ENCODE results near the gene CRADD. TPM values are rescaled to one million over a fixed set of nuclear protein-coding genes. Genes with fewer than 3 reads are reported as not detected.

CRADD gene
- total RNA-seq, 3 donors from 2014 or later, result 24.0 to 49.8 (median 44.2) TPM

DNA sequence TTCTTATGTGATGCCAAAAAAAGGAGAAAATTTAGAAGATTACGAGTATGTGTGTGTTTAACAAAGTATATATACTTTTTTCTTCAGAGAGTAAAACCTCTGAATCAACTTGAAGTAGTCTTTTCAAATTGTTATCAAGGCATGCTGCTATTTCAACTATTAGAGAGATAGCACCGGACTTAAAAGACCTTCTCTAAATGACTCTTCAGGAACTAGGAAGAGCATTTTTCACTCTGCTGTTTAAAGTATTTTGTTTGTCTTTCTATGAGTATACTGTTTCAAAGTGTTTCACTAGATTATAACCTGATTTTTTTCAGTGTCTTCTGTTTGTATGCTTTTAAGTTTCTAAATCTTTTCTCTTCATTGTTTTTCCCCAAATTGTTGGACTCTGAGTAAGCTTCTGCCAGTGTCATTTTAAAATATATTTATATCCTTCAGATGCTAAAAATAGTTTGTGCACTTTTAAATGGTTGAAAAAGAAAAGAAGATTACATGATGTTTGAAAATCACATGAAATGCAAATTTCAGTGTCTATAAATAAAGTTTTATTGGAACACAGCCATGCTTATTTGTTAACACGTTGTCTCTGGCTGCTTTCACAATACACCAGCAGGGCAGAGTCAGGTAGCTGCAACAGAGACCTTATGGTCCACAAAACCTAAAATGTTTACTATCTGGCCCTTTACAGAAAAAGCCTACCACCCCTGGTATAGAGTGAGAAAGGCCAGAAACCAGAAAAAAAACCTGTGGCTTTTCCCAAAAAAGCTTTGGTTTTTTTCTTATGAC lies 21.3 kb downstream of the CRADD start:
- Histone ChIP-seq H3K36me3 (no peaks in the 10 kb centered on the region), H3K4me1 (no peaks in the 10 kb centered on the region), H3K4me3 (no peak overlapping the region), H3K27ac (no peak overlapping the region), H3K9me3 (no peaks in the 10 kb centered on the region), H3K27me3 (no peaks in the 10 kb centered on the region)
- TF ChIP-seq POLR2AphosphoS5 (IDR thresholded peaks at IDR 0.05) (no peak), POLR2A (IDR thresholded peaks at IDR 0.05) (no peak)
- TF ChIP-seq, protein P1, sequence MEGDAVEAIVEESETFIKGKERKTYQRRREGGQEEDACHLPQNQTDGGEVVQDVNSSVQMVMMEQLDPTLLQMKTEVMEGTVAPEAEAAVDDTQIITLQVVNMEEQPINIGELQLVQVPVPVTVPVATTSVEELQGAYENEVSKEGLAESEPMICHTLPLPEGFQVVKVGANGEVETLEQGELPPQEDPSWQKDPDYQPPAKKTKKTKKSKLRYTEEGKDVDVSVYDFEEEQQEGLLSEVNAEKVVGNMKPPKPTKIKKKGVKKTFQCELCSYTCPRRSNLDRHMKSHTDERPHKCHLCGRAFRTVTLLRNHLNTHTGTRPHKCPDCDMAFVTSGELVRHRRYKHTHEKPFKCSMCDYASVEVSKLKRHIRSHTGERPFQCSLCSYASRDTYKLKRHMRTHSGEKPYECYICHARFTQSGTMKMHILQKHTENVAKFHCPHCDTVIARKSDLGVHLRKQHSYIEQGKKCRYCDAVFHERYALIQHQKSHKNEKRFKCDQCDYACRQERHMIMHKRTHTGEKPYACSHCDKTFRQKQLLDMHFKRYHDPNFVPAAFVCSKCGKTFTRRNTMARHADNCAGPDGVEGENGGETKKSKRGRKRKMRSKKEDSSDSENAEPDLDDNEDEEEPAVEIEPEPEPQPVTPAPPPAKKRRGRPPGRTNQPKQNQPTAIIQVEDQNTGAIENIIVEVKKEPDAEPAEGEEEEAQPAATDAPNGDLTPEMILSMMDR (IDR thresholded peaks at IDR 0.05), result no peak
- DNase-seq (ENCODE audit: low spot score in 2 of 2), result no peak
- intact Hi-C loops (cut with DNase I; ENCODE audit: low total_unique reads), result no loop called here

DNA sequence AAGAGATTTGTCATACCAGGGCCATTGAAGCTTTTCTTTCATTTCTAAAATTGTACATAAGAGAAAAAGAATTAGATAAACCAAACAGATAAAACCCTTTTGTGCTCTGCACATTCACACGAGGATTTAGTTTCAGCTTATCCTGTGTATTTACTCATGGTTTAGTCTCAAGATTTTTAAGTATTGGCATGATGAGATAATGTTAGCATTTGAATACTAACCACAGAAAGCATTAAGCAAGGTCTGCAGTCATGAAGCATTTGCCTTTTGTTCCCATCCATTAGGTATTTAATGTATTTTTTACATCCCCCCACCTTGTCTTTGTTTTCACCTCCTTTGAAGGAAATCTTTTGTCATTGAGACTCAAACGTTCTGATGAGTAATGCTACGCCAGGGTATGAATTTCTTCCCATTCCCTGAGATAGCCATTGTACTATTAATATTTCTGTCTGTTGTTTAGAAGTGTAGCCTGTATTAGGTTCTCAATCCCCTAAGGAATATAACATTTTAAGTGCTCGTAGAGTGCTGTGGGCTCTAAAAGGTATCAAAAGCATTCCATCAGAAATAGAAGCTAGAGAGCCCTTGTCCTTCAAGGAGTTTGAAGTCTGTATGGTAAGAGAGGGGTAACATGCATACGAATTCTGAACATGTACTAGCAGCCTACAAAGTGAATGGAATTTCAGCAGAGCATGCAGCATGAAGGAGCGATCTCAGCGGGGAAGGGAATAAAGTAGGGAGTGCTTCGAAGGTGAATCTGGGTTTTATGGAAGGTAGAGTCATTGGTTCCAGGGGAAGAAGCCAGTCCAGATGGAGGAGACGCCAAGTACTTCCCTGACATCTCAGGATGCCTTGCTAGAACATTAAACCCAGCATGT lies 22.3 kb downstream of the CRADD start:
- H3K27ac ChIP-seq, result no peak overlapping the region
- DNase-seq (ENCODE audit: low spot score in 2 of 2), result no peak
- no peak overlapping the region for H3K4me3 ChIP-seq
- intact Hi-C loops (cut with DNase I; ENCODE audit: low total_unique reads), result no loop called here
- H3K36me3 ChIP-seq, result no peaks in the 10 kb centered on the region
- no peaks in the 10 kb centered on the region for H3K9me3 ChIP-seq
- H3K27me3 ChIP-seq, result no peaks in the 10 kb centered on the region
- no peak for TF ChIP-seq POLR2A (IDR thresholded peaks at IDR 0.05)
- no peak for TF ChIP-seq POLR2AphosphoS5 (IDR thresholded peaks at IDR 0.05)
- TF ChIP-seq, protein P1 (IDR thresholded peaks at IDR 0.05), result no peak
- no peaks in the 10 kb centered on the region for H3K4me1 ChIP-seq

DNA sequence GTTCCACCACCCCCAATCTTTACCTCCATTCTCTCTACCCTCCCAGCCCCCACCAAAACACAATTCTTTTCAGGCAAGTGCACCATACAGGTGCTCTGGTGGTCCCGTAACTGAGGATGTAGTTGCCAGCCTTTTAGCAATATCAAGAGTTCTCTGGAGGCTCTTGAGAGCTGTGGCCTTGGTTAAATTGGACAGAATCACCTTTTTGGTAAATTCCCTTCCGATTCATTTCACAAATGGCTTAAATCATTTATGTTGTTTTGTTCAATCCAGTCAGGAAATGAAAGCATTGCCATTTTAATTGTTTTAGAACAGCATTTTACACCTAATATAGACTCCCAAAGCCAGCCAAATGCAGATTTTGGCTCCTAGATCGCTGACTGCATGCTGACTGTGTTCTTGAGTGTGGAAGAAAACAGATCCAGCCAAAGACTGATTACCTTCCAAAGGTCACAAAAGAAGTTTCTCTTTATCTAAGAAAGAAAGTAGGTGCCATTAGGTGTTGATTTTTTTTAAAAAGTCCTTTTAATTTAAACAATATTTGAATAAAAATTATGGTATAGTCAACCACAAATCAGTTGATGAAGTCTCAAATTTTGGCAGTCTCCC lies 25.6 kb downstream of the CRADD start:
- no peak for TF ChIP-seq POLR2A (IDR thresholded peaks at IDR 0.05)
- Histone ChIP-seq H3K4me3 (no peak overlapping the region), H3K4me1 (no peaks in the 10 kb centered on the region)

DNA sequence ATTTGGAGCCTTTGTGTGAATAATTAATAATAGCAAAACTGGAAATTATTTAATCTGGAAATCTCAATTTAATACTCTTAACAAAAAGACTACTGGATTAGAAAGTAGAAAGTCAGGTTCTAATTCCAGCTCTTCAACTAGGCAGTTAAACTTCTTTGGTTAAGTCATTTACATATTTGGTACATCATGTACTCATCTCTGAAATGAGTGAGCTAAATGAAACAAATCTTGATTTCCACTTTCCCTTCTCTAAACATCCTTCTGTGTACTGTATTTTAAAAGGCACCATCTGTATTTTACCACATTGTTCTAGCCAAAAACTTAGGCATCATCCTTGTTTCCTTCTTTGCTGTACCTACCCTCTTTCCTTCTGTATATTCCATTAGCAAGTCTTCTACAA lies 26.9 kb downstream of the CRADD start:
- DNase-seq (ENCODE audit: low spot score in 2 of 2), result no peak
- Histone ChIP-seq H3K36me3 (no peaks in the 10 kb centered on the region), H3K4me1 (no peaks in the 10 kb centered on the region), H3K27ac (no peak overlapping the region), H3K9me3 (no peaks in the 10 kb centered on the region), H3K27me3 (no peaks in the 10 kb centered on the region), H3K4me3 (no peak overlapping the region)
- intact Hi-C loops (cut with DNase I; ENCODE audit: low total_unique reads), result no loop called here
- no peak for TF ChIP-seq POLR2AphosphoS5 (IDR thresholded peaks at IDR 0.05)
- TF ChIP-seq POLR2A (IDR thresholded peaks at IDR 0.05), result no peak
- TF ChIP-seq, protein P1 (IDR thresholded peaks at IDR 0.05), result no peak

More for the DNA sequence above, 25.6 kb downstream of the CRADD start:
- H3K27me3 ChIP-seq, result no peaks in the 10 kb centered on the region
- no peaks in the 10 kb centered on the region for H3K36me3 ChIP-seq
- intact Hi-C loops (cut with DNase I; ENCODE audit: low total_unique reads), result no loop called here
- no peak overlapping the region for H3K27ac ChIP-seq
- DNase-seq (ENCODE audit: low spot score in 2 of 2), result no peak
- no peaks in the 10 kb centered on the region for H3K9me3 ChIP-seq

DNA sequence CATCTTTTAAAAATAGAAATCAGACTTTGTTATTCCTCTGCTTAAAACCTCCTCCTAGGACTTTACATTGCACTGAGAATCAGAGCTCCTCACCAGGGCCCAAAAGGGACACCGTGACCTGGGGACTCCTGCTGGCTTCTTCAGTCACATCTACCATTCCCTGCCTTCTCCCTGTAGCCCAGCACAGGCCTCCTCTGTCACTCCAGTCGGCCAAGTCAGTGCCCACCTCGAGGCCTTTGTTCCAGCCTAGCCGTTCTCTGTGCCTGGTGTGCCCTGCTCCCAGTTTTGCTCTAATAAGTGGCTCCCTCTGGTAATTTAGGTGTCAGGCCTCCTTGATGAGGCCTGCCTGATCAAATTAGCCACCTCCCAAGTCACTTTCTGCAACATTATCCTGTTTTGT lies 27.4 kb downstream of the CRADD start:
- no peaks in the 10 kb centered on the region for H3K4me1 ChIP-seq
- H3K27me3 ChIP-seq, result no peaks in the 10 kb centered on the region
- no peak for TF ChIP-seq POLR2AphosphoS5 (IDR thresholded peaks at IDR 0.05)
- TF ChIP-seq POLR2A (IDR thresholded peaks at IDR 0.05), result no peak
- TF ChIP-seq, protein P1 (IDR thresholded peaks at IDR 0.05), result no peak
- no peaks in the 10 kb centered on the region for H3K36me3 ChIP-seq
- H3K4me3 ChIP-seq, result no peak overlapping the region
- no peak overlapping the region for H3K27ac ChIP-seq
- intact Hi-C loops (cut with DNase I; ENCODE audit: low total_unique reads), result no loop called here
- H3K9me3 ChIP-seq, result peaks cover 4% of the 10 kb centered on the region in 2 donors
- no peak for DNase-seq (ENCODE audit: low spot score in 2 of 2)
